Hematopoietic multipotent progenitor cell treated with erythropoietin and hydrocortisone succinate and interleukin-3 and kit ligand, for 8 days (in vitro differentiated cells): ENCODE measurements around the gene SCEL.
"Not testable (repeated sequence)": the region's sequence is repeated elsewhere in the genome, so short reads cannot be mapped to it uniquely, and the experiment has no call there.

Experiments
- DNase-seq: peaks from one replicate; pipeline ENCODE4 v3.0.0-alpha.2; 2015

The SCEL gene

GRCh38 chr13:77535448-77535847 lies at the start of gene SCEL:
TSS of gene SCEL (plus strand) at chr13:77535706. CDS start at chr13:77555876, 20,170 bp downstream.
- DNase-seq: no peak

GRCh38 chr13:77489566-77490337 lies 45.8 kb upstream of the SCEL start:
- no peak for DNase-seq

GRCh38 chr13:77492982-77493381 lies 42.5 kb upstream of the SCEL start:
- DNase-seq: peak; percentile 26

- DNase-seq: no peak
These were observed 41.3 kb upstream of the SCEL start for GRCh38 chr13:77494226-77494625.

GRCh38 chr13:77497350-77497749 lies 38.2 kb upstream of the SCEL start:
- DNase-seq: no peak

GRCh38 chr13:77497835-77498234 lies 37.7 kb upstream of the SCEL start:
- no peak for DNase-seq

- no peak for DNase-seq
These were observed 33.3 kb upstream of the SCEL start for GRCh38 chr13:77502104-77502720.

- DNase-seq: no peak
These were observed 32.1 kb upstream of the SCEL start for GRCh38 chr13:77503398-77503797.

GRCh38 chr13:77506874-77507273 lies 28.6 kb upstream of the SCEL start:
- peak; percentile 18 for DNase-seq

- DNase-seq: peak; percentile 4
These were observed 27.4 kb upstream of the SCEL start for GRCh38 chr13:77507931-77508776.

- no peak for DNase-seq
These were observed 26.4 kb upstream of the SCEL start for GRCh38 chr13:77508959-77509620.

- DNase-seq: no peak
These were observed 25.4 kb upstream of the SCEL start for GRCh38 chr13:77510156-77510555.

GRCh38 chr13:77511552-77511951 lies 24.0 kb upstream of the SCEL start:
- DNase-seq: no peak

GRCh38 chr13:77513719-77514335 lies 21.7 kb upstream of the SCEL start:
- no peak for DNase-seq

- DNase-seq: no peak
These were observed 21.2 kb upstream of the SCEL start for GRCh38 chr13:77514336-77514726.

- DNase-seq: no peak
These were observed 19.7 kb upstream of the SCEL start for GRCh38 chr13:77515785-77516184.

GRCh38 chr13:77516342-77516789 lies 19.1 kb upstream of the SCEL start:
- DNase-seq: no peak

GRCh38 chr13:77518266-77518665 lies 17.2 kb upstream of the SCEL start:
- no peak for DNase-seq

- DNase-seq: not testable (repeated sequence)
These were observed 16.1 kb upstream of the SCEL start for GRCh38 chr13:77519396-77519795.

GRCh38 chr13:77519808-77520207 lies 15.7 kb upstream of the SCEL start:
- no peak for DNase-seq

GRCh38 chr13:77521194-77521593 lies 14.3 kb upstream of the SCEL start:
- no peak for DNase-seq

GRCh38 chr13:77521595-77522367 lies 13.7 kb upstream of the SCEL start:
- no peak for DNase-seq
